ENCODE results near the gene NARF. TPM values are rescaled to one million over a fixed set of nuclear protein-coding genes. Genes with fewer than 3 reads are reported as not detected.
A peak's percentile ranks its signal among the peaks of the same experiment; 100 is the strongest.
"Not testable (repeated sequence)": the region's sequence is repeated elsewhere in the genome, so short reads cannot be mapped to it uniquely, and the experiment has no call there.

Gene NARF
- total RNA-seq, 1 donor from 2014 or later: 40.0 TPM

DNA sequence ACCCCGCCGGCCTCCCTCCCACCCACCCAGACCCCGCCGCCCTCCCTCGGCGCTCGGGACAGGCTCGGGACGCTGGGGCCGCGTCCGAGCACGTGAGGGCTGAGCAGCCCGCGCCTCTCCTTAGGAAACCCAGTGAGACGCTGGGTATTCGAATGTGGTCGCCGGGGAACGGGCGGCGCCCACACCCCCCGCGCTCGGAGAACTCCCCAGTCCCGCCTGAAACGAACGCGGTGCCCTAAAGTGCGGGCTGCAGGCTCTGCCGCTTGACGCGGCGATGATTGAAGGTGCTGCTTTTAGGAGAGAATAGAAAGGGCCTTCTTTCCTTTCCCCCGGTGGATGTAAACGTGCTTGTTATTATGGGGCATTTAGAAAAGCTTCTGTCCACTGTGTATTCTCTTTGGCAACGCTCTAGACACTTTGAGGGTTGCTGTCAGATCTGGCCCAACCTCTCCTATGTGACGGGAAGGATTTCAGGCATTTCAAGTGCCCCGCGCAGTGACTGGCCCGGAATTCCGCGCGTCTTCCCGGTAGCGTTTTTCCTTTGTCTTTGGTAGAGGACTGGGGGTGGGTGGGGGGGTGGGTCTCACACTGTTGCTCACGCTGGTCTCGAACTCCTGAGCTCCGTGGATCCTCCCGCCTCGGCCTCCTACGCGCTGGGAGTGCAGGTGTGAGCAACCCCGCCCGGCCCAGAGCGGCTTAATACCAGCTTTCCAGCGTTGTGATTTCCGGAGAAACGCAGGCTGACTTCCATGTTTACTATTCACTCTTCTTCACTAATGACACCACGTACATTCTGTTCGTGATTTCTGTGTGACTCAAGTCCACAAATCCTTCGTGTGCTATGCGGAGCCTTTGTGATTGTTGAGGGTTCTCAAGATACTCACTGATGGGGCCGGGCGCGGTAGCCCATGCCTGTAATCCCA is 39.2 kb downstream of the NARF start:
- DNase-seq (ENCODE audit: low read depth) (peak; percentile 39), FAIRE-seq (no peak)
- Histone ChIP-seq H3K4me3 (ENCODE audit: low read depth, low read length) (peak overlapping the region; percentile 41), H3K27me3 (ENCODE audit: control insufficient read depth, insufficient read depth, low read length) (no peaks in the 10 kb centered on the region), H3K36me3 (ENCODE audit: control insufficient read depth, insufficient read depth, low read length) (no peaks in the 10 kb centered on the region)
- TF ChIP-seq, protein P1, sequence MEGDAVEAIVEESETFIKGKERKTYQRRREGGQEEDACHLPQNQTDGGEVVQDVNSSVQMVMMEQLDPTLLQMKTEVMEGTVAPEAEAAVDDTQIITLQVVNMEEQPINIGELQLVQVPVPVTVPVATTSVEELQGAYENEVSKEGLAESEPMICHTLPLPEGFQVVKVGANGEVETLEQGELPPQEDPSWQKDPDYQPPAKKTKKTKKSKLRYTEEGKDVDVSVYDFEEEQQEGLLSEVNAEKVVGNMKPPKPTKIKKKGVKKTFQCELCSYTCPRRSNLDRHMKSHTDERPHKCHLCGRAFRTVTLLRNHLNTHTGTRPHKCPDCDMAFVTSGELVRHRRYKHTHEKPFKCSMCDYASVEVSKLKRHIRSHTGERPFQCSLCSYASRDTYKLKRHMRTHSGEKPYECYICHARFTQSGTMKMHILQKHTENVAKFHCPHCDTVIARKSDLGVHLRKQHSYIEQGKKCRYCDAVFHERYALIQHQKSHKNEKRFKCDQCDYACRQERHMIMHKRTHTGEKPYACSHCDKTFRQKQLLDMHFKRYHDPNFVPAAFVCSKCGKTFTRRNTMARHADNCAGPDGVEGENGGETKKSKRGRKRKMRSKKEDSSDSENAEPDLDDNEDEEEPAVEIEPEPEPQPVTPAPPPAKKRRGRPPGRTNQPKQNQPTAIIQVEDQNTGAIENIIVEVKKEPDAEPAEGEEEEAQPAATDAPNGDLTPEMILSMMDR (IDR thresholded peaks at IDR 0.05; ENCODE audit: insufficient read depth, low read length, severe bottlenecking): no peak

DNA sequence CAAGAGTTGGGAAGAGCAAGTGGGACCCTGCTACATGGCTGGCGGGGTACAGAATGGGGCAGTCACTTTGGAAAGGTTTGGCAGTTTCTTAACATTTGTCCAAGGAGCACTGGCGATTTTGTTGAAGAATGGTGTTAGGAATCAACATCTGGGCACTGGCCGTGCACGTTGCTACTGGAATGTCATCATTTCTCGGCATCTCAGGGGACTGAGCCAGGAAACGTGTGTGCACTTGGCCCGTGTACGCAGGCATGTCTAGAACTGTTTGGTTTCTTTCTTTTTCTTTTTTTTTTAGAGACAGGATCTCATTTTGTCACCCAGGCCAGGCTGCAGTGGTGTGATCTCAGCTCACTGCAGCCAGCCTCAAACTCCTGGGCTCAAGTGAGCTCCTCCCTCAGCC is 43.7 kb downstream of the NARF start:
- DNase-seq (ENCODE audit: low read depth): peak; percentile 87
- no peak for FAIRE-seq
- Histone ChIP-seq H3K27me3 (ENCODE audit: control insufficient read depth, insufficient read depth, low read length) (no peaks in the 10 kb centered on the region), H3K4me3 (ENCODE audit: low read depth, low read length) (no peak overlapping the region), H3K36me3 (ENCODE audit: control insufficient read depth, insufficient read depth, low read length) (no peaks in the 10 kb centered on the region)
- TF ChIP-seq, protein P1 (IDR thresholded peaks at IDR 0.05; ENCODE audit: insufficient read depth, low read length, severe bottlenecking): no peak

DNA sequence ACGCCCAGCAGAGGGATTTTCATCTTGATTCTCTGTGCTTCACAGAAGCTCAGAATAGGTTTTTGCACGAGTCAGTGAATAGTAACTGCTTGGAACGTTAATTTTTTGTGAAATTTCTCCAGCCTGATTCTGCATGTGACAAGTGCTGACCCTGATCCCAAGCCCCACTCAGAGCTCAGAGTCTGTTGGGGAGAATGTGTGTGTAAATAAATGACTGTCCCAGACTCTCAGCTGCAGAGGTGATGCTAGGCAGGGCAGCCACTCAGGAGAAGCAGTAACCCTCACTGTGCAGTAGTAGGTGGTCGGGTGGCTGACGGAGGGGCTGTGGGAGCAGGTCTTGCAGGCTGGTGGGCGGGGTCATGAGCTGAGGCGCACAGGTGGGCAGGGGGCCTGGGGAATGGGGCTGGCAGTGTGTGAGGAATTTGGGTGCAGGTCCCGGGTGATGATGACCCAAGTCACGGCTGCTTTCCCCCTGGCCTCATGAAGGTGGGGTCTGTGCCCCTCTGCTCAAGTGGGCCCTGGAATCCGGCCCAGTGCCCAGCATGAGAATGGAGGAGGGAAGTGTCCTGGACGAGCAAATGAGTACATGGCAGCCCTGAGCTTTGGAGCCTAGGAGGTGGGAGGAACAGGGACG is 44.7 kb downstream of the NARF start:
- no peaks in the 10 kb centered on the region for H3K27me3 ChIP-seq (ENCODE audit: control insufficient read depth, insufficient read depth, low read length)
- no peak overlapping the region for H3K4me3 ChIP-seq (ENCODE audit: low read depth, low read length)
- H3K36me3 ChIP-seq (ENCODE audit: control insufficient read depth, insufficient read depth, low read length): no peaks in the 10 kb centered on the region
- TF ChIP-seq, protein P1 (IDR thresholded peaks at IDR 0.05; ENCODE audit: insufficient read depth, low read length, severe bottlenecking): no peak
- DNase-seq (ENCODE audit: low read depth) (no peak), FAIRE-seq (no peak)

DNA sequence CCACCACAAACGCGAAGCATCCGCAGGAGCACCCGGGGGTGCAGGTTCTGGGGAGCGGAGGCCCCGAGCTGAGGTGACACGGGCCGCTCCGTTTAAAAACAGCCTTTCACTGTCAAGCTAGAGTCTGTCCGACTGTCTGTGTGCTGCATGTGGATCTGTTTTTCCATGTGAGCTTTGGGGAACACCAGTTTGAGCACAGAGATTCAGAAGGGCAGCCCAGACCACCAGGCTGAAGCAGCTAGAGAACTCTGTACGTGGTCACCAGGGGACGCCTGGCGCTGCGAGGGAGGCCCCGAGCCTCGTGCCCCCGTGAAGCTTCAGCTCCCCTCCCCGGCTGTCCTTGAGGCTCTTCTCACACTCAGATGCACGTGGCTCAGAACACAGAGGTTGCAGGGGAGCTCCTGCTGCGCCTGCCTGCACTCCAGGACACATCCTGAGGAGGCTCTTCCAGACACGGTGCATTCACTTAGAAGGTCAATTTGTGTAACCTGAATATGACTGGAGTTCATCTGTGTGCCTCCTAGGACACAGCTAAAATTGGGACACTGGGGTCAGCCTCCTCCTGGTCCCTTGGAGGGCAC is 45.3 kb downstream of the NARF start:
- Histone ChIP-seq H3K27me3 (ENCODE audit: control insufficient read depth, insufficient read depth, low read length) (no peaks in the 10 kb centered on the region), H3K36me3 (ENCODE audit: control insufficient read depth, insufficient read depth, low read length) (no peaks in the 10 kb centered on the region), H3K4me3 (ENCODE audit: low read depth, low read length) (no peak overlapping the region)
- TF ChIP-seq, protein P1 (IDR thresholded peaks at IDR 0.05; ENCODE audit: insufficient read depth, low read length, severe bottlenecking): no peak
- FAIRE-seq: no peak
- DNase-seq (ENCODE audit: low read depth): no peak

DNA sequence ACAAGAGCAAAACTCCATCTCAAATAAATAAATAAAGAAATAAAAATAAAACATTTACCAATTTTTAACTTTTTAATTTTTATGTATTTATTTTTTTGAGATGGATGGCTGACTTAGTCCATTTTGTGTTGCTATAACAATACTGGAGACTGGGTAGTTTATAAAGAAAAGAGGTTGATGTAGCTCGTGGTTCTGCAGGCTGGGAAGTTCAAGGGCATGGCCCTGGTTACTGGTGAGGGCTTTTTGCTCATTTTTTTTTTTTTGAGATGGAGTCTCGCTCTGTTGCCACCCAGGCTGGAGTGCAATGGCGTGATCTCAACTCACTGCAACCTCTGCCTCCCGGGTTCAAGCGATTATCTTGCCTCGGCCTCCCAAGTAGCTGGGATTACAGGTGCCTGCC is 46.8 kb downstream of the NARF start:
- DNase-seq (ENCODE audit: low read depth) (no peak), FAIRE-seq (no peak)
- no peaks in the 10 kb centered on the region for H3K27me3 ChIP-seq (ENCODE audit: control insufficient read depth, insufficient read depth, low read length)
- TF ChIP-seq, protein P1 (IDR thresholded peaks at IDR 0.05; ENCODE audit: insufficient read depth, low read length, severe bottlenecking): no peak
- no peak overlapping the region for H3K4me3 ChIP-seq (ENCODE audit: low read depth, low read length)
- no peaks in the 10 kb centered on the region for H3K36me3 ChIP-seq (ENCODE audit: control insufficient read depth, insufficient read depth, low read length)

DNA sequence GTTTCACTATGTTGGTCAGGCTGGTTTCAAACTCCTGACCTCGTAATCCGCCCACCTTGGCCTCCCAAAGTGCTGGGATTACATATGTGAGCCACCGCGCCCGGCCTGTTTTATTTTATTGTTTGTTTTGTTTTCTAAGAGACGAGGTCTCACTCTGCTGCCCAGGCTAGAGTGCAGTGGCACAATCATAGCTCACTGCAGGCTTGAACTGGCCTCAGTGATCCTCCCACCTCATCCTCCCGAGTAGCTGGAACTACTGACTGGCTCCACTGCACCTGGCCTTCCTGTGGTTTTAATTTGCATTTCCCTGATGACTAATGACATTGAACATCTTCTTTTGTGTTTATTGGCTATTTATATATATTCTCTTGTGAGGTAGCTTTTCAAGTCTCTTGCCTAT is 47.9 kb downstream of the NARF start:
- not testable (repeated sequence) for H3K27me3 ChIP-seq (ENCODE audit: control insufficient read depth, insufficient read depth, low read length); H3K4me3 ChIP-seq (ENCODE audit: low read depth, low read length); H3K36me3 ChIP-seq (ENCODE audit: control insufficient read depth, insufficient read depth, low read length); FAIRE-seq
- peak; percentile 75 for DNase-seq (ENCODE audit: low read depth)
